ENCODE data around the gene CTNNA2.

CTNNA2 gene

GRCh38 chr2:80591233-80591632, 1078.4 kb downstream of the CTNNA2 start:
- ATAC-seq: no peak
- TF ChIP-seq OSR1 (CRISPR knock-in tag; IDR thresholded peaks at IDR 0.05): no peak
- TF ChIP-seq GLIS3 (CRISPR knock-in tag; IDR thresholded peaks at IDR 0.05): no peak
- TF ChIP-seq CSDC2 (CRISPR knock-in tag; IDR thresholded peaks at IDR 0.05): no peak
- TF ChIP-seq PPARA (CRISPR knock-in tag; IDR thresholded peaks at IDR 0.05; ENCODE audit: borderline replicate concordance): no peak
- TF ChIP-seq TSHZ2 (CRISPR knock-in tag; IDR thresholded peaks at IDR 0.05): no peak
- no peak for TF ChIP-seq ZNF565 (CRISPR knock-in tag; conservative IDR thresholded peaks at IDR 0.05; ENCODE audit: low read depth)
- no peak for TF ChIP-seq ARNTL (CRISPR knock-in tag; IDR thresholded peaks at IDR 0.05; ENCODE audit: borderline replicate concordance, low read depth)
- no peak for TF ChIP-seq CSRNP3 (CRISPR knock-in tag; IDR thresholded peaks at IDR 0.05)
- TF ChIP-seq RARB (CRISPR knock-in tag; IDR thresholded peaks at IDR 0.05): no peak
- TF ChIP-seq PATZ1 (CRISPR knock-in tag; IDR thresholded peaks at IDR 0.05; ENCODE audit: borderline replicate concordance): no peak
- TF ChIP-seq ZFP30 (CRISPR knock-in tag; IDR thresholded peaks at IDR 0.05): no peak
- TF ChIP-seq ZFP3 (CRISPR knock-in tag; IDR thresholded peaks at IDR 0.05): no peak

- ATAC-seq: no peak
- TF ChIP-seq ISL1 (CRISPR knock-in tag; IDR thresholded peaks at IDR 0.05): no peak
- TF ChIP-seq BACH2 (CRISPR knock-in tag; IDR thresholded peaks at IDR 0.05; ENCODE audit: borderline replicate concordance): no peak
- no peak for TF ChIP-seq TOX (CRISPR knock-in tag; IDR thresholded peaks at IDR 0.05; ENCODE audit: borderline replicate concordance)
- no peak for TF ChIP-seq CREB5 (CRISPR knock-in tag; IDR thresholded peaks at IDR 0.05; ENCODE audit: low read depth)
- TF ChIP-seq CSRNP3 (CRISPR knock-in tag; IDR thresholded peaks at IDR 0.05): no peak
- no peak for TF ChIP-seq PATZ1 (CRISPR knock-in tag; IDR thresholded peaks at IDR 0.05; ENCODE audit: borderline replicate concordance)
- TF ChIP-seq ARNTL (CRISPR knock-in tag; IDR thresholded peaks at IDR 0.05; ENCODE audit: borderline replicate concordance, low read depth): no peak
- TF ChIP-seq RARB (CRISPR knock-in tag; IDR thresholded peaks at IDR 0.05): no peak
- no peak for TF ChIP-seq PPARA (CRISPR knock-in tag; IDR thresholded peaks at IDR 0.05; ENCODE audit: borderline replicate concordance)
- no peak for TF ChIP-seq POU6F1 (CRISPR knock-in tag; IDR thresholded peaks at IDR 0.05; ENCODE audit: borderline replicate concordance, low read depth)
- no peak for TF ChIP-seq GLIS3 (CRISPR knock-in tag; IDR thresholded peaks at IDR 0.05)
- no peak for TF ChIP-seq TSHZ2 (CRISPR knock-in tag; IDR thresholded peaks at IDR 0.05)
- TF ChIP-seq ZFP3 (CRISPR knock-in tag; IDR thresholded peaks at IDR 0.05): no peak
- no peak for TF ChIP-seq OSR1 (CRISPR knock-in tag; IDR thresholded peaks at IDR 0.05)
Observed at GRCh38 chr2:80592106-80592505, 1079.3 kb downstream of the CTNNA2 start.
